Measurements from ENCODE around the gene LMOD2.
"Not testable (repeated sequence)": the region's sequence is repeated elsewhere in the genome, so short reads cannot be mapped to it uniquely, and the experiment has no call there.

The LMOD2 gene, protein sequence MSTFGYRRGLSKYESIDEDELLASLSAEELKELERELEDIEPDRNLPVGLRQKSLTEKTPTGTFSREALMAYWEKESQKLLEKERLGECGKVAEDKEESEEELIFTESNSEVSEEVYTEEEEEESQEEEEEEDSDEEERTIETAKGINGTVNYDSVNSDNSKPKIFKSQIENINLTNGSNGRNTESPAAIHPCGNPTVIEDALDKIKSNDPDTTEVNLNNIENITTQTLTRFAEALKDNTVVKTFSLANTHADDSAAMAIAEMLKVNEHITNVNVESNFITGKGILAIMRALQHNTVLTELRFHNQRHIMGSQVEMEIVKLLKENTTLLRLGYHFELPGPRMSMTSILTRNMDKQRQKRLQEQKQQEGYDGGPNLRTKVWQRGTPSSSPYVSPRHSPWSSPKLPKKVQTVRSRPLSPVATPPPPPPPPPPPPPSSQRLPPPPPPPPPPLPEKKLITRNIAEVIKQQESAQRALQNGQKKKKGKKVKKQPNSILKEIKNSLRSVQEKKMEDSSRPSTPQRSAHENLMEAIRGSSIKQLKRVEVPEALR

DNA sequence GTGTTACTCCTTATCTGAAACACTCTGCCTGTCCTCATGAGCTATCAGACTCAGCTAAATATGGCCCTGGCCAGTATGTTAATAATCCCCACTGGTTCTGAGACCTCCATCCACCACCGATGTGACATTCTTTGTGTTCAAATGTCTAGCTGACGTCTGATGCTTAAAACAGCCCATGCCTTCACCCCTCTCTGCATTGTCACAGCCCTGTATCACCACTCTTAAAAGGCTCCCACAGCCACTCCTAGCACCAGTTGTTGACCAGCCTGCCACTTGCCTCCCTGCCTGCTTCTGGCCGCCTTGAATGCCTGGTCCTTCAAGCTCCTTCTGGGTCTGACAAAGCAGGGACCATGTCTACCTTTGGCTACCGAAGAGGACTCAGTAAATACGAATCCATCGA, at the start of gene LMOD2:
Gene LMOD2, plus strand, starts transcription at position 253 of the 400 bp plus-strand sequence. Its CDS starts 98 bp downstream, at position 351.
- no peak for DNase-seq (ENCODE audit: low read depth, low spot score)

DNA sequence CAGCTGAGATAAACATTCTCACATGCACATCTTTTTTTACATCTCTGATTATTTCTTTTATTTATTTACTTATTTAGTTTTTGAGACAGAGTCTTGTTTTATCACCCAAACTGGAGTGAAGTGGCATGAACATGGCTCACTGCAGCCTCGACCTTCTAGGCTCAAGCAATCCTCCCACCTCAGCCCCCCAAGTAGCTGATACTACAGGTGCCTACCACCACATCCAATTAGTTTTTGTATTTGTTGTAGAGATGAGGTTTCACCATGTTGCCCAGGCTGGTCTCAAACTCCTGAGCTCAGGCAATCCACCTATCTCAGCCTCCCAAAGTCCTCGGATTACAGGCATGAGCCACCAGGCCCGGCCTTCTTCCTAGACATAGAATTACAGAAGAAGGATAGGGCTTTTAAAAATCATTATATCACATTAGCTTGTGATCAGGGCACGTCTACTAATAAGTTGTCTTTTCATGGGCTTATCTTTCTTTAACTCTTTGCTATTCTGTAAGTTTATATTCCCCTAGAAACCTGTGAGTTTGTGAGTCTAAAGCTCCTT, 48.2 kb upstream of the LMOD2 start:
- DNase-seq (ENCODE audit: low read depth, low spot score), result no peak

DNA sequence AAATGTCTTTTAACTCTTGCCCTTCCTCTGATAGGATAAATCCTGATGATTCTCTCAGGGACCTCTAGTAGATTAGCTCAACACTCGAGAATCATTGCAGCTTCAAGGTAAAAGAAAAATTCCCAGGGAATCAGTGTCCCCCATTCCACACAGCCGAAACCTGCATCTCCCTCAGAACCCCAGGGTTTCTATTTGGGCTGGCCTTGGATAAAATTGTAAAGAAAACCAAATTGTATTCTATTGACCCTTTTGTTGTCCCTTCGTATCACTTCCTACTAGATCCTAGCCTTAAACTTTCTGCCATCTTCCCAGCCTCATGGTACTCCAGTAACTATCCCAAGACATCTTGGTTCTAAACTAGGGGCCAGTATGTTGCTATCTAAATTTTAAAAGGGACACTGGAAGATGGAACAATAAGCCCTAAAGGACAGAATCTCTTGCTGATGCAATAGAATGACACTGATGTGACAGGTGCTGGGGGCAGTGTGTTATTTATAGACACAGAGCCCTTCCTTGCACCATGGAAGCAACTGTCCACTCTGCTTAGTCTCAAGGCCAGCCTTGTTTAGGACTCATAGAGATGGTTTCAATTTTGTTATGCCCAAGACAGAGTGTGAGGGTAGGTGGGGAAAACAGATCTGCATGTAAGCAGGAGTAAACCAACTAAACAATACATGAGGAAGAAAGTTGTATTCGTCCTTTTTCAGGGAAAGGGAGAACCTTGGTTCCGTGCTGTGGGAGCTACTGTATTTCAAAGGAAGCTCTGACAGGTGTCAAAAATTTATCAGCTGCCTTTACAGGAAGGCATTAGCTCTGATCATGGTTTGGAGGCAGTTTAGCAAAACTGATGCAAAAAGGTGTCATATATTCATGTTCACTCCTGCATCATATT, 46.4 kb upstream of the LMOD2 start:
- DNase-seq (ENCODE audit: low read depth, low spot score), result no peak

DNA sequence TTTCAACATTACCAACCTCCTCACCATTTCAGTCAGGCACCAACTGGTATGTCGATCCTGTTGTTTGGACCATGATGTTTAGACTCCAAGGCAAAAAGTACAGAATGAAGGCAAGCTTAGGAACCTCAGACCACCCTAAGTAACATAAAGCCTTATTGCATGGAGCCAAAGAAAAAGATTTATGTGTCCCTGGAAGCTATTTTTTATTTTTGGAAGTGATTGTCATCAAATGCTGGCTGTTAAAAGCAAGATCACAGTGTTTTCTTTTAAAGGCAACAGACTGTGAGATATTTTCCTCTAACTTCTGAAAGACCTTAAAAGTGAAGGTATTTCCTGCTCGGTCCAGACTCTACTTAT, 45.8 kb upstream of the LMOD2 start:
- no peak for DNase-seq (ENCODE audit: low read depth, low spot score)

DNA sequence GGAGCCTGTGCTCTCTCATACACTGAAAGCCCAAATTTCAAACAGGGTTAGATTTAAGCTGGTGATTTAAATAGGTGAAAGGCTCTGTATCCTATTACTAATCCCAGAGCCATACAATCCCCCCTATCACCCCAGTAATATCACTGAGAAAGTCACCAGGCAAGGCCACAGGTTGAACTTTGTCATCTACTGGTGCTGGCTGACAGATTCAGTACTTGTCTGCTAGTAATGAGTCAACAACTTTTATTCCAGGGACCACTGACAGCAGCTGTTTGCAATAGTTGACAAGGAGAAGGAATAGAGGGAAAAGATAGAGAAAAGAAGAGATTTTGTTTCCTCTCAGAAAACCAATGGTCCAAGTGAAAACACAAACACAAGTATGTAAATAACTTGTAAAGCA, 43.6 kb upstream of the LMOD2 start:
- DNase-seq (ENCODE audit: low read depth, low spot score), result no peak

DNA sequence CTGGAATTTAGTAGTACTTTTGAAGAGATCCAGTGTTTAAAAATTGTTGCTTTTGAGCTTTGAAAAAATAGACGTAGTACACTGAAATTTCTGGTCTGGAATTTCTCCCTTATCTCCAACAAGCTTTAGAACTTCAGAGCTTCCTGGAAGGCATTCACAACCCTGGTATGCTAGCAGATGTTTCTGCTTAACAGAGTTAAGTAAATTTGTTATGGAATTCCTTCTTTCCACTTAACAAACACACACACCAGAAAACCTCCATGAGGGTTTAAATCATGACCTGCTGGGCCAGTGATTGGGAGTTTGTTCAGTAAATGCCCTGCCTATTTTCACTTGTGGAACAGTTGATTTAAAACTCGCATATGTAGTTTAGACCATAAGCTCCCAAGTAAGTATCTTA, 40.3 kb upstream of the LMOD2 start:
- DNase-seq (ENCODE audit: low read depth, low spot score), result no peak

DNA sequence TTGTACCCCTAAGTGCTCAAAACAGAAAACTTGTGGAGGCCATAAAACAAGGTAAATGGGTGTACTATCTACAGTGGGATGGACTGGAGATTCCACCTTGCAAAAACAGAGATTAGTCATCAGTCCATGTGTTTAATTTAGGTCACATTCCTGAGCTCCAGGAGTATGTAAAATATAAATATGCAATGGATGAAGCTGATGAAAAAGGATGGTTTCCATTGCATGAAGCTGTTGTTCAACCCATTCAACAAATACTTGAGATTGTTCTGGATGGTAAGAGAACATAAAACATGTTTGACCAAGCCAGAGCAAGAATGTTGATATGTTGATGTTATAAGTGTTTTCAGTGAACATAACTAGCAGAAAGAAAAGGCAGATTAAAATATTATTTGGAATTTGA, 39.4 kb upstream of the LMOD2 start:
- no peak for DNase-seq (ENCODE audit: low read depth, low spot score)

DNA sequence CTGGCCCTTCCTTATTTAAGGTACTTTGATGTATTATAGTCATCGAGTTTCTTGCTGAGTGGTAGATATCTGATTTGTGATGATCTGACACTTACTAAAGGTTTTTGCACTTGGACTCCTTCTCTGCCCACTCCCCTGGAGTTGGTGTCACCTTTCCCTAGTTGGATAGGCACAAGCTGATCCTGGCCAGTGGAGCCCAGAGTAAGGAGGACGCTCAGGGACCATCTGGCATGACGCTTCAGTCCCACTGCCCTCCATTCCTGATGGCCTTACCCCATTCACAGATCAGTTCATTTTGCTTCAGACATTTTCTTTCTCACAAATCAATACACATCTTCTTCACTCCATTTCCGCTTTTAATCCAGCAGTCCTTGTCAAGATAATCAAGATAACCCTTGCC, 34.0 kb upstream of the LMOD2 start:
- no peak for DNase-seq (ENCODE audit: low read depth, low spot score)

DNA sequence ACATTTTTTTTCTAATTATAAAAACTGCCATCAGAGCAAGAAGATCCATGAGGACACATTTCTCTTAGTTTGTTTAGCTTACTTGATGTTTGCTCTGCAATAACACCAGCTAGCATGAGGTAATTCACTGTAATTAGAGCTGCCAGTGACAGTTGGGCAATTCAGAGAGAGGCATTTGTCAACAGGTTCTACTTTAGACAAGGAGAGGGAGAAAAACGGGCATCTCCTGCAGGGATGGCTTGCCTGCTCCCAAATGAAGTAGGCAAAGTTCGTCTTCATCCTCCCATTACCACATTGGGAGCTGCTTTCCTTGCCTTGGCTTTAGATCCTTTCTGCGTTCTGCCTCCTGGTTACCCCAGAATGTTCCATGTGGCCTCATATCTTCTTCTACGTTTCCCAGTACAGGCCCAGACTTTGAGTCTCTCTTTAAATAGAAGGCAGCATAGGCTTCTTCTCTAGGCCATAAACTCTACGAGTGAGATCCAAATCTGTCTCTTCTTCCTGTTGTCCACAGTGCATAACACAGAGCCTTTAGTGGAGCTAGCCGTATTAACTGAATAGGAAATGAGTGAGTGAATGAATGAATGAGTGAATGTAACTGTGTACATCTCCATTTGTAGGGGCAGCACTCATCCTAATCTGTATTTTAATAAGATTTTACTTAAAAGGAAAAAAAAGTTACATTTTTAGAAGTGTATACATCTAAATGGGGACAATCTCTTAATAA, 32.8 kb upstream of the LMOD2 start:
- DNase-seq (ENCODE audit: low read depth, low spot score), result no peak

DNA sequence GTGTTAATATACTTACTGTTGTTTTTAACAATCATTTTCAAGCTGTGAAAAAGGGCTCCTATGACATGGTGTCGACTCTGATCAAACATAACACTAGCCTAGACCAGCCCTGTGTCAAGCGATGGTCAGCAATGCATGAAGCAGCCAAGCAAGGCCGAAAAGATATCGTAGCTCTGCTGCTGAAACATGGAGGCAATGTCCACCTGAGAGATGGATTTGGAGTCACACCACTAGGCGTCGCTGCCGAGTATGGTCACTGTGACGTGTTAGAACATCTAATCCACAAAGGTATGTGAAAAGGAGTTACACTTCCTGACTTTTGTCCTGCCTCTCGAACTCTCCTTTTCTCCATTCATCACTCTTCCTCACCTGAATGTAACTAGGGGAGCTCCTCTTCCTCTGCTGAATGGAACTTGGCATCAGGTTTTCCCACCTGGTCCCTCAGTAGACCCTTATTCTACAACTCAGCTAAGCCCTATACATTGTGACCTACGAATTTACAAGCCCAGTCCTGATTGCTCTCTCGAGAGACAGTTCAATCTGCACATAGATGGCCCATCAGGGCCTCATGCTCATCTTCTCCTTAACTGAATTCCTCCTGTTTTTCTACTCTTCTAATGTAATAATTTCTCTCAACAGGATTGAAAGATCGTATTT, 31.0 kb upstream of the LMOD2 start:
- no peak for DNase-seq (ENCODE audit: low read depth, low spot score)

DNA sequence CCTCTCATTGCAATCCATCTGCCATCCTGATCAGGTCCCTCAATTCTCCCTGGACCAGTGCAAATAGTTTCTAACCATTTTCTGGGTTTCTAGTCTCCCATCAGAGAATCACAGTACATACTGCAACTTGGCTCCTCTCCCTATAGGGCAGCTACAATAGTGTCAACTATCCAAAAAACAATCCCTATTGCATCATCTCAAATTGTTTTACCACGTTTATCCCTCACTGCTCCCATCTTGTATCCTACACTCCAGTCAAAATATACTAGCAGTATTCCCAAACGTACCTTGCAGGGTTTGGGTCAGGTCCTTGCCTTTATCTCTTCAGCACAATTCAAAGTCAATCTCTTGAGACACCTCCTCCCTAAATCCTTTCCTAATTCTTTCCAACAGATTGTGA, 30.4 kb upstream of the LMOD2 start:
- no peak for DNase-seq (ENCODE audit: low read depth, low spot score)

DNA sequence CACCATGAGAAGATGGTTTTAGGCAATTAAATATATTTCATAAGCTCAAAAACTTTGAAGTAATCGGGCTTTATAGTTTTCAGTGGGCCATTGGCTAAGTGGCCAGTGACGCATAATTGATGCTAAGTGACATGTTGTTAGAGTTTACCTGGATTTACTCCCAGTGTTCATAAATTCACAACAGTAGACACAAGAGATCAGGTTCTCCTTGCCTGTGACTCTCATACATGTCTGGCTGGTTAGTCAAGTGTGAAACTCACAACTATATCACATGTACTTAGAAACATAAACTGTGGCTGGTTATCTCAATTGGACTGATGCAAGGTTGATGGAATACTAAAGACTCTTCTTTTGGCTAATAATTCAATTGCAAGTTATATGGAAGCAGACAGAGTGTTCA, 27.8 kb upstream of the LMOD2 start:
- DNase-seq (ENCODE audit: low read depth, low spot score), result no peak

DNA sequence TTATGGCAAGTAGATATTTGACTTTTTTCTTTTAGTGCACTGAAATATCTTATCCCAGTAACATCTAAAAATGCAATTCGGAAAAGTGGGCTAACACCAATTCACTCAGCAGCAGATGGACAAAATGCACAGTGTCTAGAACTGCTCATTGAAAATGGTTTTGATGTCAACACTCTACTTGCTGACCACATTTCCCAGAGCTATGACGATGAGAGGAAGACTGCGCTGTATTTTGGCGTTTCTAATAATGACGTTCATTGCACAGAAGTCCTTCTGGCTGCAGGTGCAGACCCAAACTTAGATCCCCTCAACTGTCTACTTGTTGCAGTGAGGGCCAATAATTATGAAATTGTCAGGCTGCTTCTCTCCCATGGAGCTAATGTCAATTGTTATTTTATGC, 26.8 kb upstream of the LMOD2 start:
- DNase-seq (ENCODE audit: low read depth, low spot score), result no peak

DNA sequence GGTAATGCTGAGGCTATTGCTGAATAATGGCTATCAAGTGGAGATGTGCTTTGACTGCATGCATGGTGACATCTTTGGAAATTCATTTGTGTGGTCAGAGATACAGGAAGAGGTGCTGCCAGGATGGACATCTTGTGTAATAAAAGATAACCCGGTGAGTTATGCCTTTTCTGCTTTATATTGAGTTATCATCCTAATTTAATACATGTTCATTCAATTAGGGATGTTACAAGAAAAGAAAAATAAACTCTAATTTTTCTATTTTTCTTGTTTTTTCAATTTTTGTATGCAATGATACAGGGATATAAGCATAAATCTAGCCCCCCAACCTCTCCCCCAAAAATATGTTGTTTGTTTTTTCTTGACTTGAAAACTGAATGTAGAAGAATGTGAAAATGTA, 26.4 kb upstream of the LMOD2 start:
- no peak for DNase-seq (ENCODE audit: low read depth, low spot score)

DNA sequence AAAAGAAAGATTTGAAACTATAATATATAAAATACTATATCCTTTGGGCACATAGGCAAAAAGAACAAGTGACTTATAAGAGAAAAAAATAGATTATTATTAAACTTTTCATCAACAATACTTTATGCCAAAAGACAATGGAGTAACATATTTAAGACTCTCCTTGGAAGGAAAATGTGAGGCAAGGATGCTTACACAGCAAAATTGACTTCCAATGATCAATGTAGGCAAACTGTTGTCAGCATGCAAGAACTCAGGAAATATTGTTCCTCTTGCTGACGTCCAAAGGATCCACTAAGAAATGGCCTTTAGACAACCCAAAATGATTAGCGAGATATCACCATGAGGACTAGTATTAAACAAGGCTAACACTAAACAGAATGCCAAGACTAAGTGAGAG, 22.9 kb upstream of the LMOD2 start:
- DNase-seq (ENCODE audit: low read depth, low spot score), result no peak

DNA sequence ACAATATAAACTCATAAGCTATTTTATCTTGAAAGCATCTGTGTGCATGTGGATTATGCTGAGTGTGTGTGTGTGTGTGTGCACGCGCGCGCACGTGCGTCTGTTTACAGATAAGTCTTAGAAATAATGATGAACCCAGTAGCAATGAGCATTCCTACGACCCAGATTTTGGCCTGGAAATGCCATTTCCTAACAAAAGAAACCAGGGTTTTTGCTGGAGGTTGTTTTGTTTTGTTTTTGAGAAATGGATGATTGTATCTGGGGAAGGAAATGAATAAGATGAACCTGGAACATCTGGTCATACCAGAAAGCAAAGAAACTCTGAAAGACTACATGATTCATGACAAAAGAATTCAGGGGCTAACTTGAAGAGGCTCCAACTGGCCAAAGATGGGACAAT, 22.1 kb upstream of the LMOD2 start:
- DNase-seq (ENCODE audit: low read depth, low spot score), result no peak

DNA sequence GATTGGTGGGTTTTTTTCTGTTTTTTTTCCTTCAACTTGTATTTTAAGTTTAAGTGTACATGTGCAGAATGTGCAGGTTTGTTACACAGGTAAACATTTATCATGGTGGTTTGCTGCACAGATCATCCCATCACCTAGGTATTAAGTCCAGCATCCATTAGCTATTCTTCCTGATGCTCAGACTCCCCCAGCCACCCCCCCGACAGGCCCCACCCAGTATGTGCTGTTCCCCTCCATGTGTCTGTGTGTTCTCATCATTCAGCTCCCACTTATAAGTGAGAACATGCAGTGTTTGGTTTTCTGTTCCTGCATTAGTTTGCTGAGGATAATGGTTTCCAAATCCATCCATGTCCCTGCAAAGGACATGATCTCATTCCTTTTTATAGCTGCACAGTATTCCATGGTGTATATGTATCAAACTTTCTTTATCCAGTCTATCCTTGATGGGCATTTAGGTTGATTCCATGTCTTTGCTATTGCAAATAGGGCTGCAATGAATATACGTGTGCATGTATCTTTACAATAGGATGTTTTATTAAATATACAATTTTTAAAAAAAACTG, 21.6 kb upstream of the LMOD2 start:
- not testable (repeated sequence) for DNase-seq (ENCODE audit: low read depth, low spot score)

DNA sequence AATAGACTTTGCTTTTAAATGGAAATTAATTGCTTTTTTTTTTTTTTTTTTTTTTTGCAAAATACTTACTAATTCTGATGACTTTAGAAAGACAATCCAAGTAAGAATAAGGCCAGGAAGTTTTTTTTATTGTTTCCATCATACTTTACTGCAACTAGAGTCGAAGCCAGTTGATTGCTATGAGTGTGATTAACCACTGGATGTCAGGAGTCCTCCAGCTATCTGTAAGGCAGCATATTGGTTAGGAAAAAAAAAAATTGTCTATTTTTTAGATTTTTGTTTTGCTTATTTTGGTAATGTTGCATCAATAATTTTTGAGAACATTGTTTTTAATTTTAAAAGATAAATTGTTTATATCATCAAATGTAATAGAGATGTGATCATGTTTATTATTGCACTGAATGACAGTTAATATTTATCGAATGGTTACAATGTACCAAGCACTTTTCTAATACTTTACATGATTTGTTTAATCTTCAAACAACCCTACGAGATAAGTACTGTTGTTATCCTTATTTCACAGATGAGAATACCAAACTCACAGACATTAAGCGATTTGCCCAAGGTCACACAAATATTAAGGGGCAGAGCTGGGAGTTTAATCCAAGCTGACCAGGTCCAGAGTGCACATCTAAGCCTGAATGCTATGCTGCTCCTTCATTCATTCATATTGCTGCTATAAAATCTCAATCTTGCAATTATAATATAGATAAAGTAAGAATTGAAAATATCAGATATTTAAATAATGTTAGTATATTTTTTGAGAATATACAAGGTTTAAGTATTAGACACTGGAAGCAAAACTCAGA, 19.9 kb upstream of the LMOD2 start:
- no peak for DNase-seq (ENCODE audit: low read depth, low spot score)

DNA sequence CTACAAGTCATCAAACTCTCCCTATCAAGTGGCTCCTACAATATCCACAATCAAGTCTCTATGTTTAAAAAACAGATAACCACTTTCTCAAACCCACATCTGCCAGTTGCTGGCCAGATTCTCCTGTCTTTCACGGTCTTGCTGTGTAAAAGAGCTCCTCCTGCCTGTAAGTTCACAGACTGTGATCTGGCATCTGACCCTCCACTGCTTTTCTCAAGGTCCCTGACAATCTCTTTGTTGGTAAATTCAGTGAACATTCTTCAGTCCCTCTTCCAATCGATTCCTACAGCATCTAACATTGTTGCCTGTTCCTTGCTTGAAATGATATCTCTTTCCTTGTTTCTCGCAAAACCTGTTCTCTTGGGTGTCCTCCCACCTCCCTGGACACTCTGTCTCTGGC, 18.5 kb upstream of the LMOD2 start:
- DNase-seq (ENCODE audit: low read depth, low spot score), result no peak

DNA sequence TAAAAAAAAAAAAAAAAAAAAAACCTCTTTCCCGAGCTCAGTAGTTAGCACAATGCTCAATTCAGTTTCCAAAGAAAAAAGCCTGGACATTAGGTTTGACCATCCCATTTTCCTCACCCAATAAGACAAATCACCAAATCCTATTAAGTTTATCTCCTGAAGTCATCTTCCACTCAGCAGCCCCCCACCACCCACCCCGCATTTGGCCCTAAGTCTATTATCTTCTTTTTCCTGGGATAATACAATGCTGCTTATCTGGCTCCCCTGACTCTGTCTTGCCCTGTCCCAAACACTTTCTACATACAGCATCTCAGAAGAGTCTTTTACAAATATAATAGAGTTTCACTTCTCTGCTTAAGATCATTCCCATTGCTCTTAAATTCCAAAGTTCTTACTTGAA, 17.8 kb upstream of the LMOD2 start:
- DNase-seq (ENCODE audit: low read depth, low spot score), result no peak

All from brain pericyte (primary cell).